IPS-NIHi7 (cell line): Measurements from ENCODE around the gene CHEK2.
"Not testable (repeated sequence)": the region's sequence is repeated elsewhere in the genome, so short reads cannot be mapped to it uniquely, and the experiment has no call there.

ENCODE experiments used
- DNase-seq: peaks from one replicate; pipeline ENCODE4 v3.0.0; 2012; ENCODE audit warnings: mixed read lengths; ENCODE audit errors: extremely low spot score

CHEK2 gene

DNA sequence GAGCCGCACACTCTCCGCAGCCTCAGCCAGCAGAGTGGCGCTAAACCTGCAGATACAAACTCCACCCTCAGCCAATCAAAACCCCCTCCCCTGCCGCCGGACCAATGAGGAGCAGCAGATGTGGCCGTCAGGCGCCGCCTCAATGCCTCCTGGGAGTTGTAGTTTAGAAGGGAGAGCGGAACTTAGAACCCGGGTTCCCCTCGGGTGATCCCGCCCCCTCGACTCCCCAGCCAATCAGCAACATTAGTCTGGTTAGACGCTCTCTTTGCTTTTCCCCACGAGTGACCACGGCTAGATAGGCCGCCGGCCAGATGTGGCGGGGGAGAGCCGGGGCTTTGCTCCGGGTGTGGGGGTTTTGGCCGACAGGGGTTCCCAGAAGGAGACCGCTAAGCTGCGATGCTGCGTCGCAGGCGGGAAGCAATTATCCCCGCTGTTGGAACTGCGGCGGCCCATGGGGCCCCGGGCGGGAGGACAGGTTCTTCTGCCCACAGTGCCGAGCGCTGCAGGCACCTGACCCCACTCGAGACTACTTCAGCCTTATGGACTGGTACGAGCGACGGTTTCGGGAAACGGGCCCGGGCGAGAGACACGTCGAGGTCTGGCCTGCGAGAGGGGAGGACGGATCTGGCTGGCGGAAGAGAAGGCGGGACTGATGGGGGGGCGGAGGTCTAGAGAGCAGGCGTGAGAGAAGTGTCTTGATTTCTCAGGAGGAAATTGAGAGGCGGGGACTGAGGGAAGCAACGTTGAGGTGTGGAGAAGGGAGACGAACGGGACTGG lies at the start of gene CHEK2, which contains the start of gene HSCB:
CHEK2 (minus strand) TSS at position 36 of the 777 bp plus-strand sequence. CDS start 7,099 bp downstream, outside the sequence.
HSCB (plus strand) TSS at position 255 of the 777 bp plus-strand sequence; CDS start at position 312, 57 bp downstream.
- DNase-seq: peak; percentile 96

DNA sequence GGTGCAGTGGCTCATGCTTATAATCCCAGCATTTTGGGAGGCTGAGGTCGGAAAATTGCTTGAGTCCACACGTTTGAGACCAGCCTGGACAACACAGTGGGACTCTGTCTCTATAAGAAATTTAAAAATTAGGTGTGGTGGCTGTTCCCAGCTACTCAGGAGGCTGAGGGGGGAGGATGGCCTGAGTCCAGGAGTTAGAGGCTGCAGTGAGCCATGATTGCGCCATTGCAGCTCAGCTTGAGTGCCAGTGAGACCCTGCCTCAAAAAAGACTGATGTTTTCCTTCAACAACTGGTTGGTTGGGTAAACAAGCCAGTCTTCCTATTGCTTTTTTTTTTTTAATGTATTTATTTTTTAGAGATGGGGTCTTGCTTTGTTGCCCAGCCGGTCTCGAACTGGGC lies 49.5 kb upstream of the CHEK2 start:
- DNase-seq: no peak

DNA sequence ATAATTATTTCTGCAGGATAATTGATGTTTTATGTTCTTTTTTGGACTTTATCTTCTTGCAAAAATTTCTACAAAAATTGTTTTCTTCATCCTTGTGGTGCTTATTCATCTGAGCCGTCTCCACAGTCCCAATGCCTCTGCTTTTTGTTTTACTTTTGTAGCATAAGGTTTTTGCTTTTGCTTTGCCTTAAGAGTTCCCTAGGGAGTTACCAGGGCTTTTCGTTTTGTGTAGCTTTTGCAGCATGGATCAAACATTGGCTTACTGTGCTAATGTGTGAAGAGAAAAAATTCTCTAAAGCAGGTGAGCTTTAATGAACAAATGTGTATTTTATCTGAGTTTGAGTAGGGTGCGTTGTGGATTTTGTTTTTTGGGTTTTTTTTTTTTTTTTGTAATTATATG lies 47.0 kb upstream of the CHEK2 start:
- no peak for DNase-seq

DNA sequence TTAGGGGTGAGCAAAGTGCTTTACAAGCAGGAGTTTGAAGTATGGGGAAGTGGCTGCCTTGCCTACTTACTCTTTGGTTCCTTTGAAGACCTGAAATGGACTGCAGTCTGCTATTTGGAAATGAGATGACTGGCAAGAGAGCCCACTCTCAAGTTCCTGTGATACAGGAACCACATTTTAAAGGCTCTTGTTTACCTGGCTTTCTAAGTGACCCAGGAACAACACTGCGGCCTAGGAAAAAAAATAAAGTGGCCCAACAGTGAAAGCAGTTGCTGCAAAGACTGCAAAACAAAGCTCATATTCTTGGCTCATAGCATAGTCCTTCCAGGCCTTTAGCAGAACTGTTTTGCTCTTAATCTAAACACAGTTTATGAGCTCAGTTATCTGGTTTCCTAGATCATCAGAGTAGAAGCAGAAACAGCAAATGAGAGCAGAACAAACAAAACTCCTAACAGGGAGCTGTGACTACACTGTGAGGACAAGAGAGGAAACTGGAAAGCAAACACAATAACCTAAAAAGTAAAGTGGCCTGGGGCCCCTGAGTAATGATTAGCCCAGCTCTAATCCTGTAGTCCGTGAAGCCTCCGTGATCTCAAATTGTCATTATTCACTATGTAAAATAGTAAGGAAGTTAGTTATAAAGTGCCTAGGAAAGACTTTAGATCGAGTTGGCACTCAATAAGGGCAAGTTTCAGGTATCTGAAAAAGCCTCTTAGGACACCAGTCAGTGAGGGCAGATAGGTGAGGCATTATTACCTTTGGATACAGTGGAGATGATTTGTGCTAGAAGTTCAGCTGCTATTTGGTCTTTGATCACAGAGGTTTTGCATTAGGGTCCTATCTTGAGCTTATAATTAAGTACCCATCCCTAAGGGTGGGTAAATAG lies 42.4 kb upstream of the CHEK2 start:
- DNase-seq: no peak

DNA sequence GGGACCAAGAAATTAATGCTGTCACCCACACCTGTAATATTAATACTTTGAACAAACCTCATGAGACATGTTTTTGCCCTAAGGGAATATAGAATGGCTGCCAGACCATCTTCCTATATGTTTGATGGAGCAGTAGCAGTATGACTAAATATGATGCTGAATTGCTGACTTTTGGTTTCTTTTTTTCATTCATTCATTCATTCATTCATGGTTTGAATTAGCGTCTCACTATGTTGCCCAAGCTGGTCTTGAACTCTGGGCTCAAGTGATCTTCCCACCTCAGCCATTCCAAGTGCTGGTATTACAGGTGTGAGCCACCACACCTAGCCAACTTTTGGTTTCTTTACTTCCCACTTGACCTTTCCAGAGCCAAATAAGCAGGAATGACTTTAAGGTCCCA lies 38.7 kb upstream of the CHEK2 start:
- DNase-seq: no peak

DNA sequence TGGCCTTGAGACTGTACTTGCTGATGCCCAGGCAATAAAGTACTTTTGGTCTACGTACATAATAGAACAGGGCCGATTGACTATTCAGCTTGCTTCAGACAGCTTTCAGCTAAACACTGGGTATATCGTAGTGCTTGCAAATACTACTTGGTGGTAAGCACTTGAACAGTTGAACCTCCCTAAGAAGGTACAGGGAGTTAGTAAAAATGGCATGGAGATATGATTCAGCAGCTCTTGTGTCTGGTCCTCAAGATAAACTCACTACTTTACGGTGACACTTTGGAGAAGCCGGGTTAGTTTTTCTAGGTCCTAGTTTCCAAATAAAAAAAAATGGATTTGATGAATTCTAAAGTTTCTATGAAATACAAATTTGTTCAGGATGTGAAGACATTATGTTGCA lies 38.2 kb upstream of the CHEK2 start:
- DNase-seq: no peak

DNA sequence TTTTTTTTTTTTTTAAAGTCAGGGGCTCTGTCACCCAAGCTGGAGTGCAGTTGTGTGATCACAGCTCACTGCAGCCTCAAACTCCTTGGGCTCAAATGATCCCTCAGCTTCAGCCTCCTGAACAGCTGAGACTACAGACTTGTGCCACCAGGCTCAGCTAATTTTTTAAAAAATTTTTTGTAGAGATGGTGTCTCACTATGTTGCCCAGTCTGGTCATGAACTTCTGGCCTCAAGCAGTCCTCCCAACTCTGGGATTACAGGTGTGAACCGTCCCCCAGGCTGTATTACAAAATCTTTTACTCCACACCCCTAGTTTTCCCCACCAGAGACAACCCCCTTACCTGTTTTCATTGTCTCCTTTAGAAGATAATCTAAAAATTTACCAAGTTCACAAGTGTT lies 32.8 kb upstream of the CHEK2 start:
- DNase-seq: no peak

DNA sequence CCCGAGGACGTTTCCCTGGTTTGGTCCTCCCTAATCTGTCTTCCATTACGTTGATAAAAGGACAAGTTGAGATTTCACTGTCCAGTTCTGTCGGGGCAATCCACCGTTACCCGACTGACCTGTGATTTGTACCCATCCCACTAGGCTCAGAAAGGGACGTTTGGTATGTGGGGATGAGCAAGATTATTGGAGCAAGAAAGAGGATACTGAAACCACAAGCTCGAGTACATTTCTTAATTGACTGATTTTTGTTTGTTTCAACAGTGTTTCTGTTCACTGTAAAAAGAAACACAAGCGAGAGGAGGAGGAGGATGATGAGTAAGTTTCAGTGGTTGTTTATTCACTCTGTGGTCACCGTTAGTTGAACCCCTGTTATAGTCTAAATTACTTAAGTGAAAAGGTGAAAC lies 31.8 kb upstream of the CHEK2 start:
- no peak for DNase-seq

DNA sequence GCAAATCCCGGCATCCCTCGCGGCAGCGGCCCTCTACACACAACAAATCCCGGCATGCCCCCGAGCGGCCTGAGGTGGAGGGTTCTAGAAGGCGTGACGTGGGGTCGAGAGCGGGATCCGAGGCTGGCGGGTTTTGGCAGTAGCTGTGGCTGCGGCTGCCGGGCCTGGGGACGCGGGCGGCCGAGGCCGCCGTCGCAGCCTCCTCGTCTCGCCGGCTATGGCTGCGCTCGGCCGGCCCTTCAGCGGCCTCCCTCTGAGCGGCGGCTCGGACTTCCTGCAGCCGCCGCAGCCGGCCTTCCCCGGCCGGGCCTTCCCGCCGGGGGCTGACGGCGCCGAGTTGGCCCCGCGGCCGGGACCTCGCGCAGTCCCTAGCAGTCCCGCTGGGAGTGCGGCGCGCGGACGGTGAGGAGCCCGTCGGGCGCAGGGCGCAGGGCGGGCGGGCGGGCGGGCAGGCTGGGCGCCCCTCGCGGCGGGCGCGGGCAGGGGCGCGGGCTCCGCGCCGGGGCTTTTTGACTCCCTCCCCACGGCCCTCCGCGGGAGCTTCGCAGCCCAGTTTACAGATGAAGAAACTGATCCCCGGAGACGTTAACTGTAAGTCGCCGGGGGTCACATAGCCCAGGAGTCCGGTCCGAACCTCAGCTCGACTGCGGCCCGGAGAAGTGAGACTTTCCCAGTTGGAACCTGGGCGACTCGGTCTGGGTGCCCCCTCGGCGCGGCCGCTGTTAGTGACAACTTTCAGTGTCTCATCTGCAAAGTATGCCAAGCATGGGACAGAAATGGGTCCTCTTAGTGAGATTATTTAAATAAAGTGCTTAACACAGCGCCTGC lies 31.2 kb upstream of the CHEK2 start, which contains the start of gene CCDC117:
CCDC117 (plus strand) TSS at position 63 of the 828 bp plus-strand sequence; CDS start at position 218, 155 bp downstream.
- peak; percentile 95 for DNase-seq

DNA sequence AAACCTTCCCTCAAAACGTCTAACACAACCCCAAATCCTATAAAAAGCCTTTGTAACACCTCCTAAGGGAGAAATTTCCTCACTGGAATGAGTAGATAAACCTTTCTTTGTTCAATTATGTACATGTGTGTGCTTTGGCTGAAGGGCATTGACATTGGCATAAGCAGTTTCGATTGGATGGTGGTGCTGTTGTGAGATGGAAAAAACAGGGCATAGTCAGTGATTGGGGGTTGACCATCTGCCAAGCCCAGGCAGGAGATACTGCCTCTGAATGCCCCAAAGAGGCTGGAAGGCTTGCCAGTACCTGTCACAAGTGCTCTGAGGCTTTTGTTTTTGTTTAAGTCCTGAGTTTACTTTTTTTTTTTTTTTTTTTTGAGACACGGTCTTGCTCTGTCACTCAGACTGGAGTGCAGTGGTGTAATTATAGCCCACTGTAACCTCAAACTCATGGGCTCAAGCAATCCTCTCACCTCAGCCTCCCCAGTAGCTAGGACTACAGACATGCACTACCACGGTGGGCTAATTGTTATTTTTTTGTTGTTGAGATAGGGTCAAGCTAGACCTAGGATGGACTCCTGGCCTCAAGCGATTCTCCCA lies 29.7 kb upstream of the CHEK2 start:
- DNase-seq: no peak

DNA sequence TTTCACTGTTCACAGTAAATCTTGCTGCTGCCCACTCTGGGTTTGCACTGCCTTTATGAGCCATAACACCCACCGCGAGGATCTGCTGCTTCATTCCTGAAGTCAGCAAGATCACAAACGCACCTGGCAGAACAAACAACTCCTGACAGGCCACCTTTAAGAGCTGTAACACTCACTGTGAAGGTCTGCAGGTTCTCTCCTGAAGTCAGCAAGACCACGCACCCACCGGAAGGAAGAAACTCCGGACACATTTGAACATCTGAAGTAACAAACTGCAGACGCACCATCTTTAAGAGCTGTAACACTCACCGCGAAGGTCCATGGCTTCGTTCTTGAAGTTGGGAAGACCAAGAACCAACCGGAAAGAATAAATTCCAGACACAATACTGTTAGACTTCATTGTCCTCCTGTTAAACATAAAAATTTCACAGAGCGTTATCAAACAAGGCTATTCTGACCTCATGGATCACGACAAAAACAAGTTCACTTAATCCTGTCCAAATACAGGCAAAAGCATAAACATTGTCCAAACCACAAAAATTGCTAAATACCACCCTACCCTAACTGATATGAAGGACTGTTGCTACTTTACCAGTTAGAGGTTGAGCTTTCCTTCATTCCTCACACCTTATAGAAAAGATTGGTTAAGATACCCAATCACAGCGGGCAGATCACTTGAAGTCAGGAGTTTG lies 27.9 kb upstream of the CHEK2 start:
- DNase-seq: no peak

DNA sequence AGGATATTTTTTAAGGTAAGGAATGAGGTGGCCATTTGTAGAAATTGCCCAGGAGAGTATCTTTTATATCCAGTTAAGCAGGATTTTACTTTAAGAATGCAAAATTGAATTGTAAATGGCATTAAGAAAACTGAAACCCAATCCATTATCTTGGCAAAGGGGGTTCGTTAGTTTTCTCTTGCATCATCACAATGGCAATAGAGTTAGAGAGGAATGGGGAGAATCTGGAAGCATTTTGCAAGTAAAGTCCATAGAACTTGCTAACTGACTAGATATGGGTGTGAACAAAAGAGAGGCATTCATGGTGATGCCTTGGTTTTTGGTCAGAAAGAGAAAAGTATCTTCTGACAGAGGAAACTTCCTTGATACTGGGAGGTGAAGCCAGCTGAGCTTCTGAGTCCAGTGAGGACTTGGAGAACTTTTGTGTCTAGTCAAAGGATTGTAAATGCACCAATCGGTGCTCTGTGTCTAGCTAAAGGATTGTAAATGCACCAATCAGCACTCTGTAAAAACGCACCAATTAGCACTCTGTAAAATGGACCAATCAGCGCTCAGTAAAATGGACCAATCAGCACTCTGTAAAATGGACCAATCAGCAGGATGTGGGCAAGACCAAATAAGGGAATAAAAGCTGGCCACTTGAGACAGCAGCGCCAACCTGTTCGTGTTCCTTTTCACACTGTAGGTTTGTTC lies 27.2 kb upstream of the CHEK2 start:
- no peak for DNase-seq

DNA sequence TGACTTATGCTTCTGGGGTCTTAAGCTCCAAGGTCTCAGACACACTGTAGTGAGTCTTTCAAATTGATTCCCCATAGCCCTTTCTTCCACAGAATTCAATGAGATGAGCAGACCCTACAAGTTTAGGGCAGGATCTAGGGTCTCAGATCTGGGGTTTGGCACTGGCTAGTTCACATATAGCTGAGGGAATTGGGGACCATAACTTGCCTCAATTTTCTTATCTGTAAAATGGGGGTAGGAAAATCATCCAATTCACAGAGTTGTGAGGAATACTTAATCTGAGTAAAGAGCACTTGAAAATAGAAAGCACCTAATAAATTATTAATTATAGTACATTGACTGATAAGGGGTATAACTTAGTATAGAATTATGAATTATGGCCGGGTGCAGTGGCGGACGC lies 25.0 kb upstream of the CHEK2 start:
- DNase-seq: no peak

DNA sequence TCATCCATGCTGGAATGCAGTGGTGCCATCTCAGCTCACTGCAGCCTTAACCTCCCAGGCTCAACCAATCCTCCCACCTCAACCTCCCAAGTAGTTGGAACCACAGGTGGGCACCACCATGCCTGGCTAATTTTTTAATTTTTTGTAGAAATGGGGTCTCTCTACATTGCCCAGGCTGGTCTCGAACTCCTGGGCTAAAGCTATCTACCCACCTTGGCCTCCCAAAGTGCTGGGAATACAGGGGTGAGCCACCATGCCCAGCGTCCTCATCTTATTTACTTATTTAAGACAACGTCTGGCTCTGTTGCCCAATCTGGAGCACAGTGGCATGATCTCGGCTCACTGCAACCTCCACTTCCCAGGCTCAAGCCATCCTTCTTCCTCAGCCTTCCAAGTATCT lies 20.4 kb upstream of the CHEK2 start:
- DNase-seq: not testable (repeated sequence)

DNA sequence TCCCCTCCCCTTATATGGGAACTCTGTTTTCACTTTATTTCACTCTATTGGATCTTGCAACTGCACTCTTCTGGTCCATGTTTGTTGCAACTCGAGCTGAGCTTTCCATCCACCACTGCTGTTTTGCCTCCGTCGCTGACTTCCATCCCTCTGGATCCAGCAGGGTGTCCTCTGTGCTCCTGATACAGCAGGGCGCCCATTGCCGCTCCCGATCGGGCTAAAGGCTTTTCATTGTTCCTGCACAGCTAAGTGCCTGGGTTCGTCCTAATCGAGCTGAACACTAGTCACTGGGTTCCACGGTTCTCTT lies 19.8 kb upstream of the CHEK2 start:
- DNase-seq: no peak

DNA sequence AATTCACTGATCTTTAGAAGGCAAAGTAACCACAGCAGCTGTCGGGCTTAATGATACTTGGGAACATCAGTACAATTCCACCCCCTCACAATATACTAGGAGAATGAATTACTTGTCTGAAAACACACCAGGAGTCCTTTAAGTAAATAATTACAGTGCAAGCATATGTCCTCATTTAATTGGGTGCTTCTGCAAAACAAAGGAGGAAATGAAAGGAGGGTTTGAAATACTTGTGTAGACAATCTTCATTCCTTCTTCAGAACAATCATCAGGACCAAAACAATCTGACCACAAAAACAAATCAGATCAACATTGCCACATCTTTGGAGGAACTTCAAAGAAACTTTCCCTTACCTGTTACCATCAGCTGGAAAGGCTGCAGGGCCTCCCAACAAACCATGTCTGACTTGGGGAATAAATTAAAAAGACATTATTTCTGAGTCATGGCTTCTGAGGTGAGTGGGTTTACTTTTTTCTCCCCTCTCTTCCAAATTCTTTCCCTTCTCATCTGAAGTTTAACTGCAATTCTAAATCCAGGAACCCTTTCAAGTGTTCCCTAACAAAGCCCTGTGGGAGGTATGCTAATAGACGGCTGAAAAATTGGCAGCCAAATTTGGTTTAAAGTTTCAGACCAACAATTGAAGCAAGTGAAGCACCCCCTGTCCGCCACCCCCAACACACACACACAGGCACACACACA lies 18.4 kb upstream of the CHEK2 start:
- peak; percentile 32 for DNase-seq

DNA sequence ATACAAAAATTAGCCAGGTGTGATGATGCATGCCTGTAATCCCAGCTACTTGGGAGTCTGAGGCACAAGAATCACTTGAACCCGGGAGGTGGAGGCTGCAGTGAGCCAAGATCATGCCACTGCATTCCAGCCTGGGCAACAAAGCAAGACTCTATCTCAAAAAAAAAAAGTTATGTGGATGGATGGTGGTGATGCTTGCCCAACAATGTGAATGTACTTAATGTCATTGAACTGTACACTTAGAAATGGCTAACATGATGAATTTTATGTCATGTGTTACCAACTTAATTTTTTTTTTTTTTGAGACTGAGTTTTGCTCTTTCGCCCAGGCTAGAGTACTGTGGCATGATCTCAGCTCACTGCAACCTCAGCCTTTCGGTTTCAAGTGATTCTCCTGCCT lies 12.9 kb upstream of the CHEK2 start:
- DNase-seq: not testable (repeated sequence)

DNA sequence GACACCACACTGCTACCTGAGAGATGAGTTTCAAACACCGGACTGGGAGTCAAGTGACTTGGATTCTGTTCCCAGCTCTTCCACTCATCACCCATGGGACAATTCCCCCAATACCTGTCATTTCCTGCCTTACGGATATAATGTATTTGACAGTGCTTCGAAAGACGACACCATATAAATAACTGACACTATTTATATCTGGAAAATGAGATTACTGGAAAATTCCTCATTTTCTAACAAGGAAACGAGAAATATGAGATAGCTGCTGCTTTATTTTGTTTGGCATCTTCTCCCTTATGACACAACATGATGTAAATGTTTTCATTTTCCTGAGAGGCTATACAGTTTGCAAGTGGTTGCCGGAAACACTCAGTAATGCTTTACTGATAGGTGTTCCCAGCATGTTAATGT lies 8.9 kb upstream of the CHEK2 start:
- DNase-seq: no peak

DNA sequence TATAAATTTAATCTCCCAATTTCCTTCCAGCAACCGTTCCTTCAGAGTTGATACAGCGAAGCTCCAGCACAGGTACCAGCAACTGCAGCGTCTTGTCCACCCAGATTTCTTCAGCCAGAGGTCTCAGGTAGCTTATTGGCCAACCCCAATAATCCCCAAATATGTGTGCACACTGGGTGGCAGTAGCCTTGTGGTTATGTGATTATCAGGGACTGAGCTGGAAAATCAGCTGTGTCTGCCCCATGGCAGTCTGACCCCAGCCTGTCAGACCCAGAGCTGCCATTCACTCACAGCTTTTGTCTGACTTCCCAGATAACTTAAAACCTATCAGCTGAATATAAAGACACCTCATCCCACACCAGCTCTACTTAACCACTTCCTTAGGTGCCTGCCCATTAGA lies 2.2 kb upstream of the CHEK2 start:
- no peak for DNase-seq

DNA sequence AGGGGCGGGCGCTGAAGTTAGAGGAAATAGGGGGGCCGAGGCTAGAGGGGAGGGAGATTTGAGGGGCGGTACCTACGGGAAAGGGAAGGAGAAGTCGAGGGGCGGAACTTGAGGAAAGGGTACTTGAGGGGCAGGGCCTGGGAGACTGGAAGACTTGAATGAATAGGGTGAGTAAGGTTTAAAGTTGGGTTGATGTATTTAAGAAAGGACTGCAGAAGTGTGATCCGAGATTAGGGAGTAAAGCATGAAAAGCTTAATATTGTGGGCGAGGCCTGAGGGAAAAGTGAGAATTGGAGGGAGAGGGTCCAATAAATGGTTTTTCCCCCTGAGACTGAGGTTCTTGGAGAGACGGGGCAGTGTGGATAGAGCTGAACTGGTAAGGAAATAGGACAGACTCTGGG lies 942 bp upstream of the CHEK2 start:
- no peak for DNase-seq
